Psoas muscle (tissue), 8 donors: ENCODE results near the gene SERPINB1. TPM values are rescaled to one million over a fixed set of nuclear protein-coding genes. Genes with fewer than 3 reads are reported as not detected.
"Not testable (repeated sequence)": the region's sequence is repeated elsewhere in the genome, so short reads cannot be mapped to it uniquely, and the experiment has no call there.

ENCODE experiments used
- ATAC-seq, 4 donors: fragments of 200-7000 bp; cut with Tn5 transposase; one replicate each; pipeline ENCODE4 v1.9.1; 2020; ENCODE audit warnings: moderate library complexity in 3 of 4, mild to moderate bottlenecking in 2 of 4
- DNase-seq, 2 donors: peaks; one replicate each; pipeline ENCODE4 v3.0.0-alpha.2; 2020
- H3K27ac ChIP-seq: fragments of 200-600 bp; one replicate; pipeline ENCODE4 v1.8.0; 2022
- H3K27me3 ChIP-seq, 3 donors: fragments of 200-600 bp in 1 of 3; one replicate each; pipeline versions ENCODE4 v1.6.1 to v1.8.0; 2013 to 2022; ENCODE audit warnings: low read length in 2 of 3, mild to moderate bottlenecking in 2 of 3, moderate library complexity in 1 of 3; ENCODE audit not compliant: insufficient read depth in 3 of 3
- H3K36me3 ChIP-seq, 2 donors: fragments of 200-600 bp in 1 of 2; one replicate each; pipeline versions ENCODE4 v1.6.1 to v1.8.0; 2013 to 2022; ENCODE audit warnings: low read depth in 1 of 2, mild to moderate bottlenecking in 1 of 2, moderate library complexity in 1 of 2; ENCODE audit not compliant: insufficient read depth in 1 of 2
- H3K4me1 ChIP-seq: fragments of 200-600 bp; one replicate; pipeline ENCODE4 v1.8.0; 2022
- H3K4me3 ChIP-seq: fragments of 200-600 bp; one replicate; pipeline ENCODE4 v1.8.0; 2022; ENCODE audit warnings: mild to moderate bottlenecking
- H3K9me3 ChIP-seq: fragments of 200-600 bp; one replicate; pipeline ENCODE4 v1.8.0; 2022
- CTCF ChIP-seq: fragments of 200-600 bp; IDR thresholded peaks from one replicate; pipeline ENCODE4 v1.8.0; 2022; ENCODE audit warnings: antibody characterized with exemption
- WGBS, 3 donors: extraction: QIAGEN DNeasy Blood & Tissue Kit; methylation state at CpG; one replicate each; pipeline versions ENCODE4 v1.1.6 to v1.1.7; 2013; 5-methylcytosine and 5-hydroxymethylcytosine counted together
- intact Hi-C, 2 donors: fragments of 100-400 bp; cut with DNase I; formaldehyde crosslinking; loops; one replicate each; pipeline versions ENCODE4 v1.11.0 to v1.14.2; 2022
- polyA plus RNA-seq, 3 donors: library from polyadenylated mRNA; stranded (reverse); fragments of 200-250 nt; gene quantifications; one replicate each; pipeline ENCODE4 v1.2.3, GENCODE V29; 2013
- total RNA-seq, 4 donors: library from RNA; stranded (reverse); fragmentation: NEBNext Ultra II Directional in 2 of 4; extraction: Animal tissue kit (Norgen Biotek cat#: 25700) in 2 of 4; gene quantifications; one replicate each; pipeline versions ENCODE4 v1.2.1 to v1.2.4, GENCODE V29; 2021 to 2023
- donor health status: healthy with polysubstance abuse.
- donor health status: DM: no; HTN: no; CAD: no; lungs with moderate emphysema.
- donor health status: Bipolar disorder and iron deficiency.
- donor health status: healthy.
- donor health status: DM: yes; HTN: yes; CAD: no.
- donor health status: DM: no; HTN: no; CAD: no.
- donor health status: DM: no; HTN: no; CAD: no.
- donor health status: DM: yes; HTN: yes; CAD: no.

SERPINB1 gene
- total and polyA plus RNA-seq, 7 donors: 10.2 to 131 (median 43.6) TPM

- H3K27me3 ChIP-seq: no peaks in the 10 kb centered on the region
- ATAC-seq (no peak), DNase-seq (no peak)
- H3K4me1 ChIP-seq: peaks cover 12% of the 10 kb centered on the region
- no peak for TF ChIP-seq CTCF
- no peak overlapping the region for H3K4me3 ChIP-seq
- WGBS, 3 donors: 73 to 76% (median 73%) methylated on average over 3 of the region's 3 CpGs
- H3K36me3 ChIP-seq: no peaks in the 10 kb centered on the region
- H3K9me3 ChIP-seq: no peaks in the 10 kb centered on the region
- H3K27ac ChIP-seq: no peak overlapping the region
- intact Hi-C loops: no loop called here
These were observed 35.0 kb downstream of the SERPINB1 start for GRCh38 chr6:2806644-2807043.

GRCh38 chr6:2805031-2805430, 36.6 kb downstream of the SERPINB1 start:
- peaks cover 12% of the 10 kb centered on the region for H3K4me1 ChIP-seq
- no peaks in the 10 kb centered on the region for H3K9me3 ChIP-seq
- intact Hi-C loops: no loop called here
- H3K27ac ChIP-seq: no peak overlapping the region
- TF ChIP-seq CTCF: no peak
- ATAC-seq (no peak), DNase-seq (no peak)
- WGBS, 3 donors: 95 to 97% (median 96%) methylated on average over 14 of the region's 14 CpGs
- H3K36me3 ChIP-seq: no peaks in the 10 kb centered on the region
- no peak overlapping the region for H3K4me3 ChIP-seq
- no peaks in the 10 kb centered on the region for H3K27me3 ChIP-seq

DNA sequence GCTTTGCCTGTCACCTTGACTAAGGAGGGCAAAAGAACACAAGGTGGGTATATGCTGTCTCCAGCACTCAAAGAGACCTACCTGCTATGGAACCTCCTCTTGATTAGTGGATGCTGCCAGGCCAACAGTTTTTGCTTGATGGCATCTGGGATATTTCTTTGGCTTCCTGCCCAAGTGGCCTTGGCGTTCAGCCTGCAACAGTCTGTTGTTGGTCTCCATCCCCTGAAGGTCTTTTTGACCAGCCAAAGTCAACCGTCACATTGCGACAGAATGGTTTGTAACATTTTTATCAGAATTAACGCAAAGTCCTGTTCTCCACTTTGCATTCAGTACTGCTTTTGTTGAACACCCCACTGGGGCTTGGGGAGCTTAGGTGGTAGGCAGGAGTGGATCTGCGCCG, 37.1 kb downstream of the SERPINB1 start:
- intact Hi-C loops: no loop called here
- no peak overlapping the region for H3K4me3 ChIP-seq
- peaks cover 12% of the 10 kb centered on the region for H3K4me1 ChIP-seq
- ATAC-seq (no peak), DNase-seq (no peak)
- no peak for TF ChIP-seq CTCF
- H3K9me3 ChIP-seq: no peaks in the 10 kb centered on the region
- H3K36me3 ChIP-seq: no peaks in the 10 kb centered on the region
- no peak overlapping the region for H3K27ac ChIP-seq
- no peaks in the 10 kb centered on the region for H3K27me3 ChIP-seq
- 70 to 80% (median 73%) methylated on average over 6 of the region's 6 CpGs for WGBS, 3 donors

DNA sequence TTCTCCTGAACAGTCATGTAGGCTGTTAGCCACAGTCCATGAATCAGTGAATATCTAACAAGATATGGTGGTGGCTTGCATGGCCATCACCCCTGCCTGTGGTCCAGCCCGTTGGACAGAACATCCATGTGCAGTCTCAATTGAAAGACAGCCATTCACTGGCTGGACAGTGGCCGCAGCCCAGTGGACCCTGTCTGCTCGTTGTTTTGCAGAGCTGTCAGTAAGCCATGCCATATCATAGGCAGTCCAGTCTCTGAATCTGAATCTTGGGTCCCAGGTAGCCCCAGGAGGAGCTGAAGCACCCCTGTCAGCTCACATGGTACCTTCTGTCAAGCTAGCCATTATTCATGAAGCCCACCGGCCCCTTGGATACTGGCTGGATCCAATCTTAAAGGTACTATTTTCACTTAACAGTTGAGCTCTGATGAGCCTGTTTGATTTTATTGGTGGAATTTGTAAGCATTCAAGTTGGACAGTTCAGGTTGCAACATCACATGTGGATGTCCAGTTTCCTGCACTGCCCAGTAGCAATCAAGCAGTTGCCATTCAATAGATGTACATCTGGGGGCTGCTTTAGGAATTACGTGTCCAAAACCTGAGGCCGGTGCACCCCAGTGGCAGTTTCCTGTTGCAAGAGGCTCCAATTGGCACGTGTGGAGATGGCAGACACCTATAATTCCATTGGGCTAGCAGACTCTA, 37.8 kb downstream of the SERPINB1 start:
- no peak for TF ChIP-seq CTCF
- Histone ChIP-seq H3K36me3 (no peaks in the 10 kb centered on the region), H3K4me3 (no peak overlapping the region), H3K9me3 (no peaks in the 10 kb centered on the region), H3K27ac (no peak overlapping the region), H3K27me3 (no peaks in the 10 kb centered on the region), H3K4me1 (peaks cover 12% of the 10 kb centered on the region)
- 79 to 90% (median 85%) methylated on average over 7 of the region's 7 CpGs for WGBS, 3 donors
- intact Hi-C loops: no loop called here
- no peak for DNase-seq
- no peak for ATAC-seq

DNA sequence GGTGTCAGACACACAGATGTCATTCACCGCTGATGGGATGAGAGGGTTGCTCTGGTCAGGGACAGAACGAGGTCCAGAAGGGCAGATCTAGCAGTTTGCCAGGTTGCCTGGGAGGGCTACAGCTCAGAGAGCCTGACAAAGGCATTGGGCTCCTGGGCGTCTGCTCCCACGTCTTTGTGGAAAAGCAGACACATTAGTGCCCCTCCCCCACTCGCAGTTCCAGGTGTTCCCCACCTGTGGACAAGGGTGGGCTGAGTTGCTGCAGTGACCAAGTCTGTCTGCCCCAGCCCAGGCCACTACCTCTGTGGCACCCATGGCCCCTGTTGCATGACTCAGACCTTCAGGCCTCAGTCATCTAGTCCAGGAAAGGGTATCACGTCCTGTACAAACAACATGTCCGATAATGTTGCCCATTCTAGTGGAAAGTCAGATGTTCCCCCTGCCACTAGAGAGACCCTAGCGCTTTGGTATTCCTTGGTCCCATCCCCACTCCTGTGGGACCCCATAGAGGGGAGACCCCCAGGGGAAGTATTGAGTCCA, 39.1 kb downstream of the SERPINB1 start:
- intact Hi-C loops: no loop called here
- H3K27ac ChIP-seq: no peak overlapping the region
- ATAC-seq (no peak), DNase-seq (no peak)
- H3K9me3 ChIP-seq: no peaks in the 10 kb centered on the region
- no peaks in the 10 kb centered on the region for H3K27me3 ChIP-seq
- no peak for TF ChIP-seq CTCF
- WGBS, 3 donors: 91 to 94% (median 94%) methylated on average over 8 of the region's 8 CpGs
- peaks cover 9% of the 10 kb centered on the region for H3K4me1 ChIP-seq
- no peaks in the 10 kb centered on the region for H3K36me3 ChIP-seq
- no peak overlapping the region for H3K4me3 ChIP-seq

DNA sequence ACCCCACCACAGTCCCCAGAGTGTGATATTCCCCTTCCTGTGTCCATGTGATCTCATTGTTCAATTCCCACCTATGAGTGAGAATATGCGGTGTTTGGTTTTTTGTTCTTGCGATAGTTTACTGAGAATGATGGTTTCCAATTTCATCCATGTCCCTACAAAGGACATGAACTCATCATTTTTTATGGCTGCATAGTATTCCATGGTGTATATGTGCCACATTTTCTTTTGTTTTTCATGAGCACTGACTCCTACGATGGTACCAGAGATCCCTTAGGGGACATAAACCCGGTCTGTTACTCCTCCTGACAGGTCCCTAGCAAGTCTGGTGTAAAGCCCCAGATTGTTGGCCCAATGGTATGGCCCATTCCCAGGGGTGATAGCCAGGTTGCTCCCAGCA, 40.0 kb downstream of the SERPINB1 start:
- ATAC-seq, intact Hi-C loops, DNase-seq, H3K27me3 ChIP-seq, H3K9me3 ChIP-seq, H3K36me3 ChIP-seq, H3K4me1 ChIP-seq, H3K27ac ChIP-seq, H3K4me3 ChIP-seq: not testable (repeated sequence)
- 74 to 96% (median 89%) methylated on average over 2 of the region's 4 CpGs for WGBS, 3 donors
